Spleen (tissue), 7 donors: ENCODE results near the gene FHIT.

ENCODE experiments used
- POLR2A ChIP-seq, 3 donors: fragments of 450-650 bp; IDR thresholded peaks; one replicate each; pipeline ENCODE4 v1.5.1; 2017; ENCODE audit warnings: antibody characterized with exemption in 3 of 3, mild to moderate bottlenecking in 1 of 3
- POLR2AphosphoS5 ChIP-seq, 3 donors: sonication (generic); formaldehyde crosslinking; IDR thresholded peaks; one replicate each; pipeline ENCODE4 v1.5.1; 2017; ENCODE audit warnings: antibody characterized with exemption in 3 of 3
- TF ChIP-seq, protein P1 (sequence below), 11 experiments: fragments of 200-600 bp in 7 of 11; fragments of 450-650 bp in 4 of 11; sonication (generic) in 4 of 11; IDR thresholded peaks in 8 of 11; conservative IDR thresholded peaks in 3 of 11; 1 replicate in 7 of 11; 2 replicates in 4 of 11; pipeline versions ENCODE4 v1.4.0 to v1.8.0; 2016 to 2021; ENCODE audit warnings: antibody characterized with exemption in 11 of 11, inconsistent platforms in 4 of 11, mild to moderate bottlenecking in 1 of 11
- donor health status: DM: no; HTN: no; CAD: no; lungs with moderate emphysema.
- donor health status: DM: no; HTN: no; CAD: no.
- donor health status: DM: no; HTN: no; CAD: no.

DNA sequence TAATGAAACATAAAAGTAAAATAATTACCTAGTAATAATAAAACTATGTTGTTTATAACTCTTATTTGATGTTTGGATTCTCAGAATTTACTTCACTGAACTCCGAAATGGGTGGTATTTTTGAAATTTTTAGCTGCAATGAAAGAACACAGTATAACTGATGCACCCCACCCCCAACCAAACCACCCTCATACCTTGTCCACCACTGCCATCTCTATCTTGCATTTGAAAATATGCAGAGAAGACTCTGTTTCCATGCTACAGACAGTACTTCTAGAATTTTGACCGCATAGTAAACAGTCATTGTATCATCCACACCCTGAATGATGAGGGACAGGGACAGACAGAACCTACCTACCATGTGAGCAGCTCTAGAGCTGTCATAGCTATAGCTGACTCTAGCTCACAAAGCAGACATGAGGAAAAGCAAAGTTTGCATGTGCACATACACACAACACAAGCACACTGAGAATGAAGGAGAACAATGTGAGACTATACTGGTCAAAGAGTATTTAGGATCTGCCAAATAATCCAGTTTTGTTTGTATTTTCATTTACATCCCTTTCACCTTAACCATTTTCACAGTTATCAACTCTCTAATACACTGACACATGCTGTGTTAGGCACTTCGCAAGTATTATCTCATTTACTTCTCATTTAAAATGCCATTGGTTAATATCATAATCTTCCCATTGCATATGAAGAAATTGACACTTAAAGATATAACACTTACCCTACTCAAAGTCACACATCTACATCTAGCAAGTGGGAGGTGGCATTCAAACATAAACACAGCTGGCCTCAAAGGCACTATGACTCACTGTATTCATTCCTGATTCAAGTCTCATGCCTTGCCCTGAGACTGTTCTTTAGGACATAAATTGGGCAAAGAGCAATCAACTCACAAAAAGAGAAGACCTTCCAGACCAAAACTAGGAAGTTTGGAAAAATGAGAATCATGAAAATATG, 1186.8 kb downstream of the FHIT start:
- no peak for TF ChIP-seq POLR2A (IDR thresholded peaks at IDR 0.05)
- no peak for TF ChIP-seq POLR2AphosphoS5 (IDR thresholded peaks at IDR 0.05)
- TF ChIP-seq, protein P1, sequence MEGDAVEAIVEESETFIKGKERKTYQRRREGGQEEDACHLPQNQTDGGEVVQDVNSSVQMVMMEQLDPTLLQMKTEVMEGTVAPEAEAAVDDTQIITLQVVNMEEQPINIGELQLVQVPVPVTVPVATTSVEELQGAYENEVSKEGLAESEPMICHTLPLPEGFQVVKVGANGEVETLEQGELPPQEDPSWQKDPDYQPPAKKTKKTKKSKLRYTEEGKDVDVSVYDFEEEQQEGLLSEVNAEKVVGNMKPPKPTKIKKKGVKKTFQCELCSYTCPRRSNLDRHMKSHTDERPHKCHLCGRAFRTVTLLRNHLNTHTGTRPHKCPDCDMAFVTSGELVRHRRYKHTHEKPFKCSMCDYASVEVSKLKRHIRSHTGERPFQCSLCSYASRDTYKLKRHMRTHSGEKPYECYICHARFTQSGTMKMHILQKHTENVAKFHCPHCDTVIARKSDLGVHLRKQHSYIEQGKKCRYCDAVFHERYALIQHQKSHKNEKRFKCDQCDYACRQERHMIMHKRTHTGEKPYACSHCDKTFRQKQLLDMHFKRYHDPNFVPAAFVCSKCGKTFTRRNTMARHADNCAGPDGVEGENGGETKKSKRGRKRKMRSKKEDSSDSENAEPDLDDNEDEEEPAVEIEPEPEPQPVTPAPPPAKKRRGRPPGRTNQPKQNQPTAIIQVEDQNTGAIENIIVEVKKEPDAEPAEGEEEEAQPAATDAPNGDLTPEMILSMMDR (IDR thresholded peaks at IDR 0.05 in 8 of 11, conservative IDR thresholded peaks at IDR 0.05 in 3 of 11): no peak
